Activated CD8-positive, alpha-beta T cell treated with anti-CD3 and anti-CD28 coated beads, Interleukin-2, amount 10 ng/mL, durations not matched to agents 7 days and 5 days (primary cell): ENCODE results near the gene TOMM5. TPM values are rescaled to one million over a fixed set of nuclear protein-coding genes. Genes with fewer than 3 reads are reported as not detected.
A peak's percentile ranks its signal among the peaks of the same experiment; 100 is the strongest.

Experiments
- ATAC-seq: fragments of 150-1000 bp; cut with Tn5 transposase; one replicate; pipeline ENCODE4 v1.10.0; 2021; ENCODE audit warnings: moderate library complexity
- CTCF ChIA-PET: fragments of 350-600 bp; sonication (Branson Sonifier 250); formaldehyde crosslinking; loops from one replicate; lab custom pipeline; 2021; ENCODE audit warnings: antibody characterized with exemption; lab: Charles Lee
- POLR2A ChIA-PET: fragments of 350-600 bp; sonication (Branson Sonifier 250); formaldehyde crosslinking; loops from one replicate; lab custom pipeline; 2021; ENCODE audit warnings: antibody characterized with exemption; lab: Charles Lee
- DNase-seq: peaks from one replicate; pipeline ENCODE4 v3.0.0-alpha.2; 2020
- H3K27ac Mint-ChIP-seq: one replicate; pipeline ENCODE4 v1.8.0; 2021; ENCODE audit warnings: mild to moderate bottlenecking, mixed read lengths
- H3K27me3 Mint-ChIP-seq: one replicate; pipeline ENCODE4 v1.8.0; 2021; ENCODE audit warnings: low read depth, mixed read lengths
- H3K36me3 Mint-ChIP-seq: one replicate; pipeline ENCODE4 v1.8.0; 2021; ENCODE audit warnings: low read depth, mixed read lengths
- H3K4me1 Mint-ChIP-seq: one replicate; pipeline ENCODE4 v1.8.0; 2021; ENCODE audit warnings: low read depth, mixed read lengths
- H3K4me3 Mint-ChIP-seq: one replicate; pipeline ENCODE4 v1.8.0; 2021; ENCODE audit warnings: mild to moderate bottlenecking, mixed read lengths
- H3K9me3 Mint-ChIP-seq: one replicate; pipeline ENCODE4 v1.8.0; 2022; ENCODE audit warnings: mixed read lengths; ENCODE audit not compliant: insufficient read depth
- total RNA-seq, 2 experiments: library from RNA; stranded (reverse); gene quantifications; one replicate each; pipeline ENCODE4 v1.2.3, GENCODE V29; 2021

TOMM5 gene
- total RNA-seq, 2 experiments from 2014 or later, result 110 to 112 TPM

DNA sequence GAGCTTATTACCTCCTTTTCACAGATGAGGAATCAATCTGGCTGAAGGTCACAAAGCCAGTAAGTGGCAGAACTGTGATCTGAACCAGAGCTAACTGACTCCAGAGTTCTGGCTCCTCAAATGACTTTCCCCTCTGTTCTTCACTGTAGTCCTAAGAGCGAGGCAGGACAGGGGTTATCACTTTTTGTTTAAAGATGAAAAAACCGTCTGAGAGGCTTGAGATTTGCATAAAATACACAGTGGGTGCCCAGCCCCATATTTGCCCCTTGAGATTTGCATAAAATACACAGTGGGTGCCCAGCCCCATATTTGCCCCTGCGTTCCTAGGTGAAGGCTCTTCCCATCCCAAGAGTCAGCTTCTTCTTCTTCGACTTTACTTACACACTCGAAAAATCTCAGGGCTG lies 16.9 kb downstream of the TOMM5 start:
- H3K36me3 Mint-ChIP-seq, result peaks cover 9% of the 10 kb centered on the region
- ChIA-PET CTCF (interaction anchor here (0.9 to 6.2 kb wide), 2 partner anchors 8 to 15 kb away, joined by 5 to 47 read pairs; partner anchors contain the start of gene TOMM5), POLR2A (interaction anchor here (0.7 to 3.6 kb wide), 4 partner anchors 15 to 209 kb away, joined by 3 to 22 read pairs (median 4); partner anchors contain the start of genes EXOSC3 and TOMM5)
- ATAC-seq (peak; percentile 25), DNase-seq (no peak)
- peak overlapping the region; percentile 57 for H3K4me3 Mint-ChIP-seq
- H3K9me3 Mint-ChIP-seq, result no peaks in the 10 kb centered on the region
- peaks cover 6% of the 10 kb centered on the region for H3K27me3 Mint-ChIP-seq
- H3K4me1 Mint-ChIP-seq, result peaks cover 9% of the 10 kb centered on the region
- H3K27ac Mint-ChIP-seq, result peak overlapping the region; percentile 11

DNA sequence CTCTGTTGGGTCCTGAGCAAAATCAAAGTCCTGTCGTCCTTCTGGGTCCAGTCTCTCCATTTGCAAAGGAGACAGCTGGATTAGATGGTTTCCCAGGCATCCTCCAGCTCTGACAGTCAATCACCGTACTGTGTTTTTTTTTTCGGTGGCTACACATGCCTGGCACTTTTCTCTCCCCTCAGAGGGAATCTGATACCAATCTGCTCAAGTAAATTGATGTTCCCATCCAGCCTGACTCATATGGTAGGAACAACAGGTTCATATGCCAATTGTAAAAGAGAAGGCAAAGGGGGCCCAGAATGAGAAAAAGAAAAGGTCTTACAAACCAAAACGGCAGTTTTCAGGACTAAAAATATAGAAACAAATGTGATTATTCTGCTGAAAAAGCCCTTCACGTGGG lies 17.4 kb downstream of the TOMM5 start:
- H3K36me3 Mint-ChIP-seq, result peaks cover 5% of the 10 kb centered on the region
- ChIA-PET POLR2A (interaction anchor here (0.9 to 3.6 kb wide), 2 partner anchors 15 to 17 kb away, joined by 3 to 22 read pairs; partner anchors contain the start of gene TOMM5), CTCF (interaction anchor here (0.9 to 6.2 kb wide), 2 partner anchors 9 to 15 kb away, joined by 5 to 47 read pairs; partner anchors contain the start of gene TOMM5)
- DNase-seq, result no peak
- H3K4me3 Mint-ChIP-seq, result no peak overlapping the region
- ATAC-seq, result no peak
- H3K9me3 Mint-ChIP-seq, result no peaks in the 10 kb centered on the region
- H3K4me1 Mint-ChIP-seq, result peaks cover 9% of the 10 kb centered on the region
- peaks cover 6% of the 10 kb centered on the region for H3K27me3 Mint-ChIP-seq
- no peak overlapping the region for H3K27ac Mint-ChIP-seq

DNA sequence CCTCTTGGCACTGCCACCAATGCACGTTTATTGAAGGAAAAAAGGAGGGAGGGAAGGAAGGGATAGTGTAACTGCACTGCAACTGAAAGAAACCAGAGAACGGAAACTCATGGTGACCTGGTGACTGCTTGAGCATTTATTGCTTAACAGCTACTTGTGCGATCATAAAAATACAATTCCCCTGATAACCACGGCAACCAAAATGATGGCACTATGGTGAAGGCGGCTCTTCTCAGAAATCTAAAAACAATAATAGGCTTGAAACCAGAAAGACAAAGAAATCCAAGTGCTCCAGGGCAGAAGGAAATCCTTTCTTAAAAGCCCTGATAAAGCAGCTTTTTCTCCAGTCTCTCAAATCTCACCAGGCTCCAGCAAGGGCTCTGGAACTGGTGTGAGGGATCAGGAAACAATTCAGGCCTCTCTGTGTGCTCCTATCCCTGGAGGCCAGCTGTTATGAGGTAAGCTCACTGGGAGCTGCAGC lies 18.1 kb downstream of the TOMM5 start:
- Mint-ChIP-seq H3K9me3 (no peaks in the 10 kb centered on the region), H3K4me3 (no peak overlapping the region), H3K36me3 (peaks cover 5% of the 10 kb centered on the region), H3K4me1 (peaks cover 9% of the 10 kb centered on the region), H3K27ac (no peak overlapping the region), H3K27me3 (peaks cover 6% of the 10 kb centered on the region)
- POLR2A ChIA-PET, result interaction anchor here (3.6 kb wide), 1 partner anchor 18 kb away, joined by 22 read pairs; the partner anchor contains the start of gene TOMM5
- DNase-seq, result no peak
- ATAC-seq, result no peak
- CTCF ChIA-PET, result interaction anchor here (0.8 to 6.2 kb wide), 2 partner anchors 10 to 16 kb away, joined by 3 to 47 read pairs; partner anchors contain the start of gene TOMM5

DNA sequence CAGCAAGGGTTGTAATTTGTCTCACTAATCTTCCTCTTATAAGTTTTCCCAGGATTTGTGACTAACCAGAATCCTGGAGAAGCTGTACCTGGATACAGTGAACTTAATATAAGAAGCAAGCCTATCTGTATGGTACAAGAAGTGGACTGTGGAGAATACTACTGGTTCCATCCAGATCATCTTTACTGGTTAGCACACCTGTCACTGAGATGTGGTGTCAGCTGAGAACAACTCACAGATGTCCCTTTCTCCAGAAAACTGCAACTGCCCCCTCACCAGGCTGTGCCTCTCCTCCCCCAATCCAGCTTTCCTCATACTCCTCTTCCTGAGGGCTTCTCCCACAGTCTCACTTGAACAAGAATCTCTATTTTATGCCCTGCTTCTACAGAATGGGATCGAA lies 21.1 kb downstream of the TOMM5 start:
- H3K4me1 Mint-ChIP-seq, result peaks cover 7% of the 10 kb centered on the region
- H3K9me3 Mint-ChIP-seq, result no peaks in the 10 kb centered on the region
- DNase-seq (no peak), ATAC-seq (no peak)
- peaks cover 4% of the 10 kb centered on the region for H3K36me3 Mint-ChIP-seq
- ChIA-PET CTCF (no interaction called here), POLR2A (no interaction called here)
- H3K27ac Mint-ChIP-seq, result no peak overlapping the region
- H3K27me3 Mint-ChIP-seq, result peaks cover 6% of the 10 kb centered on the region
- H3K4me3 Mint-ChIP-seq, result no peak overlapping the region

DNA sequence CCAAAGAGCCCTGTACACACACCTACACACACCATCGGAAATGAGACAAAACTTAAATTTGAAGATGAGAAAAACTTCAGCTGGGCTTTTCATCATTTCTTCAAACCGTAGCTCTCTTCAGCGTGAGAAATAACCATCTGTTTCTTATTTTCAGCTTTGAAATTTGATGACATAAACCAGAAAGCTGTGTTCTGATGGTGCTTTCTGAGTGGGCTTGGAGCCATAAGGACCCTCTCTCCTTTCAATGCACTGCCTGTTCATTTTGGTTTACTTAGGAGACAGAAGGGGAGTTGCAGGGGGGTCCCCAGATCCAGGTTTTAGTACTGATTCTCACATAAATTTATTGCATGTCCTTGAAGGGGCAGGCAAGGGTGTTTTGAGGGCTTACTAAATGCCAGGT lies 25.7 kb downstream of the TOMM5 start:
- Mint-ChIP-seq H3K36me3 (peaks cover 23% of the 10 kb centered on the region), H3K27ac (no peak overlapping the region), H3K27me3 (no peaks in the 10 kb centered on the region), H3K4me1 (no peaks in the 10 kb centered on the region), H3K4me3 (no peak overlapping the region), H3K9me3 (peaks cover 14% of the 10 kb centered on the region)
- no peak for ATAC-seq
- DNase-seq, result no peak
- POLR2A ChIA-PET, result no interaction called here
- CTCF ChIA-PET, result no interaction called here

DNA sequence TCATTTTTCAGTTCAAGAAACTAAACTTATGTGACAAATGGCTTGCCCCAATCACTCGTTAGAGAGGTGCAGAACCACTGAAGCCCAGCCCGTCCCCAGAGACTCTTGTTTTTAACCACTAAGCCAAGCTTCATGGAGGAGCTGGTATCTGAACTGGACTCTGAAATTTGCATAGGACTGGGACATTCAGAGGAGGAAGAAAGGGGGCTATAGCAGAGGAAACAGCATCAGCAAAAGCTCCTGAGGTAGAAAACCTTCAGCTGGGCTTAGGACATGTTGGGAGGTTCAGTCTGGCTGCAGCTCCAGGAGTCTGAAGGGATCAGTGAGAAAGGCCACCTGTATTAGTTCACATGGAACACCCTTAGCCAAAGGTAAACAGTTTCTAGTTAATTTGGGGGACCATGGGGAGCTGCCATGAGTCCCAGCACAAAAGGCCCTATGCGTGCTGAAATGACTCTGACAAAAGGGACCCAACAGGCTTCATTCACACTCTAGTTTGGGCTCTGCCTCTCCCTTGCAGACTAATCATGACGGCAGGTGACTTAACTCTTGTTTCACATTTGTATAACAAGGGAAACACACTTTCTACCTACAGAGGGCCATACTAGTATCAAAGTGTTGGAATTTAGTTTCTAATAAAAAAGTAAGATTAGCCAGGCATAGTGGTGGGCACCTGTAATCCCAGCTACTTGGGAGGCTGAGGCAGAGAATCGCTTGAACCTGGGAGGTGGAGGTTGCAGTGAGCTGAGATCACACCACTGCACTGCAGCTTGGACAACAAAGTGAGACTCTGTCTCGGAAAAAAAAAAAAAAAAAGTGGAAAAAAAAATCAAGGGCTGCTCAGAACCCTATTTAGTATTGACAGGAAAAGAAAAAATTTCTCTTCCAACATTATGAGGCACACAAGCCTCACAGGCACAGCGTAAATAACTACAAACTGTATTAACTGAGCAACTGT lies 26.5 kb downstream of the TOMM5 start:
- Mint-ChIP-seq H3K27ac (no peak overlapping the region), H3K27me3 (no peaks in the 10 kb centered on the region), H3K36me3 (peaks cover 23% of the 10 kb centered on the region), H3K9me3 (peaks cover 14% of the 10 kb centered on the region), H3K4me3 (no peak overlapping the region), H3K4me1 (no peaks in the 10 kb centered on the region)
- ChIA-PET POLR2A (interaction anchor here (1.2 kb wide), 1 partner anchor 26 kb away, joined by 3 read pairs; the partner anchor contains the start of gene TOMM5), CTCF (no interaction called here)
- DNase-seq, result no peak
- ATAC-seq, result no peak

DNA sequence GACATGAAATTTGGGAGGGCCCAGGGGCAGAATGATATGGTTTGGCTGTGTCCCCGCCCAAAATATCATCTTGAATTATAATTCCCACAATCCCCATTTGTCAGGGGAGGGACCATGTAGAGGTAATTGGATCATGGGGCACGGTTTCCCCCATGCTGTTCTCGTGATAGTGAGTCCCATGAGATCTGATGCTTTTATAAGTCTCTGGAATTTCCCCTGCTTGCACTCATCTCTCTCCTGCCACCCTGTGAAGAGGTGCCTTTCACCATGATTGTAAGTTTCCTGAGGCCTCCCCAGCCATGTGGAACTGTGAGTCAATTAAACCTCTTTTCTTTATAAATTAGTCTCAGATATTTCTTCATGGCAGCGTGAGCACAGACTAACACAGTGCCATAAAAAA lies 27.5 kb downstream of the TOMM5 start:
- no peaks in the 10 kb centered on the region for H3K4me1 Mint-ChIP-seq
- H3K4me3 Mint-ChIP-seq, result no peak overlapping the region
- POLR2A ChIA-PET, result interaction anchor here (1.2 kb wide), 1 partner anchor 27 kb away, joined by 3 read pairs; the partner anchor contains the start of gene TOMM5
- peaks cover 14% of the 10 kb centered on the region for H3K9me3 Mint-ChIP-seq
- H3K36me3 Mint-ChIP-seq, result peaks cover 23% of the 10 kb centered on the region
- no peaks in the 10 kb centered on the region for H3K27me3 Mint-ChIP-seq
- CTCF ChIA-PET, result interaction anchor here (1.3 kb wide), 1 partner anchor 9 kb away, joined by 3 read pairs; no protein-coding TSS in a partner anchor
- no peak for DNase-seq
- H3K27ac Mint-ChIP-seq, result no peak overlapping the region
- ATAC-seq, result no peak

DNA sequence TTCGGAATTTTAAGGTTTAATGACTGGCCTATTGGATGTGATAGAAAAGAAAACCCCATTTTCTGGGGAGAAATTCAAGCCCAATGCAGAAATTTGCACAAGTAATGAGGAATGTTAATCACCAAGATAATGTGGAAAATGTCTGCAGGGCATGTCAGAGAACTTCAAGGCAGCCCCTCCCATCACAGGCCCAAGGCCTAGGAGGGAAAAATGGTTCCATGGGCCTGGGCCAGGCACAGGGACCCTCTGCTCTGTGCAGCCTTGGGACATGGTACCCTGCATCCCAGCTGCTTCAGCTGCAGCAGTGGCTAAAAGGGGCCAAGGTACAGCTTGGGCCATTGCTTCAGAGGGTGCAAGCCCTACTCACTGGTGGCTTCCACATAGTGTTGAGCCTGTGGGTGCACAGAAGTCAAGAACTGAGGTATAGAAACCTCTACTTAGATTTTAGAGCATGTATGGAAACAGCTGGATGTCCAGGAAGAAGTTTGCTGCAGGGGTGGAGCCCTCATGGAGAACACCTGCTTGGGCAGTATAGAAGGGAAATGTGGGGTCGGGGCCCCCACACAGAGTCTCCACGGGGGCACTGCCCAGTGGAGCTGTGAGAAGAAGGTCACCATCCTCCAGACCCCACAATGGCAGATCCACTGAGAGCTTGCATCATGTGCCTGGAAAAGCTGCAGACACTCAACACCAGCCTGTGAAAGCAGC lies 28.4 kb downstream of the TOMM5 start:
- peaks cover 14% of the 10 kb centered on the region for H3K9me3 Mint-ChIP-seq
- no peaks in the 10 kb centered on the region for H3K4me1 Mint-ChIP-seq
- H3K4me3 Mint-ChIP-seq, result no peak overlapping the region
- CTCF ChIA-PET, result interaction anchor here (1.3 kb wide), 1 partner anchor 10 kb away, joined by 3 read pairs; no protein-coding TSS in a partner anchor
- no peak overlapping the region for H3K27ac Mint-ChIP-seq
- H3K27me3 Mint-ChIP-seq, result no peaks in the 10 kb centered on the region
- no peak for ATAC-seq
- DNase-seq, result no peak
- POLR2A ChIA-PET, result no interaction called here
- peaks cover 23% of the 10 kb centered on the region for H3K36me3 Mint-ChIP-seq

DNA sequence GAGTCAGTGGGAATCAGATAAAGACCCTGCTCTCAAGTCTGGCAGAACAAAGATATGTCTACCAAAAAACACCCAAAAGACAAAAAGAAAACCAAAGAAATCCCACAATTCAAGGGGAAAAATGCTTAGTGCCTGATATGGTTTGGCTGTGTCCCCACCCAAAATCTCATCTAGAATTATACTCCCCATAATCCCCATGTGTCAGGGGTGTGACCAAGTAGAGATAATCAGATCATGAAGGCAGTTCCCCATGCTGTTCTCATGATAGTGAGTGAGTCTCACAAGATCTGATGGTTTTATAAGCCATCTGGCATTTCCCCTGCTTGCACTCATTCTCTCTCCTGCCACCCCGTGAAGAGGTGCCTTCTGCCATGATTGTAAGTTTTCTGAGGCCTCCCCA lies 29.6 kb downstream of the TOMM5 start:
- Mint-ChIP-seq H3K4me1 (no peaks in the 10 kb centered on the region), H3K27me3 (no peaks in the 10 kb centered on the region), H3K4me3 (no peak overlapping the region), H3K27ac (no peak overlapping the region), H3K36me3 (peaks cover 19% of the 10 kb centered on the region), H3K9me3 (peaks cover 14% of the 10 kb centered on the region)
- no peak for ATAC-seq
- no peak for DNase-seq
- POLR2A ChIA-PET, result no interaction called here
- CTCF ChIA-PET, result no interaction called here

DNA sequence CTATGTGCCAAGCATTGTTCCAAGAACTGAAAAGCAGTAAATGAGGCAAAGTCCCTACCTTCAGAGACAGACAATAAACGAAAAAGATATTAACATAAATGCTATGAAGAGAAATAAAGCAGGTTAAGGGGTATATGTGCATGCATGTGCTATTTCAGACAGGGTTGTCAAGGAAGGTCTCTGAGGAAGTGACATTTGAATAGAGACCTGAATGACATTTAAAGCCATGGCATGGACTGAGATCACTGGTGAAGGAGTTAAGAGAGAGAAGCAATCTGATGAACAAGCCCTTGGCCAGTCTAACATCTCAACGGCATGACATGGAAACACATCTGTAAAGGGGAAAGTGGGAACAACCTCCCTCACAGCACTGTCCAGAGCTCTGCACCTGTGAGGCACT lies 30.7 kb downstream of the TOMM5 start:
- POLR2A ChIA-PET, result no interaction called here
- peaks cover 14% of the 10 kb centered on the region for H3K9me3 Mint-ChIP-seq
- H3K36me3 Mint-ChIP-seq, result peaks cover 19% of the 10 kb centered on the region
- no peak for DNase-seq
- H3K4me3 Mint-ChIP-seq, result no peak overlapping the region
- H3K4me1 Mint-ChIP-seq, result no peaks in the 10 kb centered on the region
- no peak for ATAC-seq
- H3K27me3 Mint-ChIP-seq, result no peaks in the 10 kb centered on the region
- no peak overlapping the region for H3K27ac Mint-ChIP-seq
- CTCF ChIA-PET, result no interaction called here

DNA sequence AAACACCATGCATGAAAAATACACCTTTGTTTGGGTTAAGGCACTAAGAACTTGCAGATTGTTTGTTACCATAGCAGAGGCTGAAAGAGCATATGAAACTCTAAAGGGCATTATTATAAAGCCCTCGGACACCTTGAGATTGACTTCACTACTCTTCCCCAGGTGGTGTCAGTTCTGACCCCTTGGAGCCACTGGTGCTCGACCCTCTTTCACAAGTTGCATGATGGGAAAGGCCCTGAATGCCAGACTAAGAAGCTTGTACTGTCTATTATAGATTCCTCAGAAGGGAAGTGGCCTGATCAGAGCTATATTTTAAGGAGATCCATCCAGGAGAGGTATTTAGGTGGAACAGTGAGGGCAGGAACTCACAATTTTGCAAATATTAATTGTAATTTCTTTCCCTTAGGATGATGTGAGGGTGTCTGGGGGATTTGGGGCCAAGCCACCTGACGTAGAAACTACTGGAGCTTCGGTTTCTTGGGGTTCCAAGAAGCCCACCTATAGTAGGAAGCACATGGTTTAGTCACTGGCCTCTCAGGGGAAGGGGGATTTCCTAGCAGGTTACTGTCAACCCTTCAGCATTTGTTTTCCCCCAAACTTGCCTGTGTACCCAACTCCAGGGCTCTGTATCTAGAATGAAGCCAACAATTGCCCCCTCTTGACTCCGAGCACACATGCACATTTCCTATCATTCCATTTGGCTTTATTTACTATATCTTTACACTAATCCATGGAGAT lies 32.4 kb downstream of the TOMM5 start:
- ATAC-seq (no peak), DNase-seq (no peak)
- Mint-ChIP-seq H3K36me3 (peaks cover 14% of the 10 kb centered on the region), H3K27me3 (no peaks in the 10 kb centered on the region), H3K4me1 (no peaks in the 10 kb centered on the region), H3K4me3 (no peak overlapping the region), H3K9me3 (peaks cover 10% of the 10 kb centered on the region), H3K27ac (no peak overlapping the region)
- POLR2A ChIA-PET, result no interaction called here
- CTCF ChIA-PET, result no interaction called here
